Transverse colon (tissue), 4 donors: ENCODE results near the gene SYT1. TPM values are rescaled to one million over a fixed set of nuclear protein-coding genes. Genes with fewer than 3 reads are reported as not detected.

ENCODE experiments used
- DNase-seq: peaks from one replicate; pipeline ENCODE4 v3.0.0-alpha.2; 2019
- H3K27ac ChIP-seq, 4 donors: fragments of 200-600 bp; sonication (generic); 2 replicates each; pipeline ENCODE4 v1.5.1; 2016 to 2018; ENCODE audit warnings: inconsistent platforms in 4 of 4
- H3K27me3 ChIP-seq: fragments of 200-600 bp; sonication (generic); 2 replicates; pipeline ENCODE4 v1.5.1; 2017; ENCODE audit warnings: inconsistent platforms
- H3K36me3 ChIP-seq, 4 donors: fragments of 200-600 bp; sonication (generic); 2 replicates each; pipeline ENCODE4 v1.5.1; 2017 to 2019; ENCODE audit warnings: inconsistent platforms in 4 of 4
- H3K4me1 ChIP-seq, 4 donors: fragments of 200-600 bp; sonication (generic); 2 replicates each; pipeline ENCODE4 v1.5.1; 2017 to 2020; ENCODE audit warnings: inconsistent platforms in 4 of 4
- H3K4me3 ChIP-seq, 4 donors: fragments of 200-600 bp; sonication (generic); 1 replicate in 1 of 4; 2 replicates in 3 of 4; pipeline versions ENCODE4 v1.5.1 to v1.6.1; 2017 to 2019; ENCODE audit warnings: inconsistent platforms in 4 of 4
- H3K9me3 ChIP-seq, 2 donors: fragments of 200-600 bp; sonication (generic); 2 replicates each; pipeline ENCODE4 v1.5.1; 2017 to 2019; ENCODE audit warnings: inconsistent platforms in 2 of 2
- EP300 ChIP-seq: sonication (generic); formaldehyde crosslinking; IDR thresholded peaks from one replicate; pipeline ENCODE4 v1.6.1; 2017; ENCODE audit warnings: antibody characterized with exemption, low read depth
- POLR2A ChIP-seq: fragments of 450-650 bp; IDR thresholded peaks from one replicate; pipeline ENCODE4 v1.6.1; 2016; ENCODE audit warnings: antibody characterized with exemption, mild to moderate bottlenecking, moderate library complexity
- POLR2AphosphoS5 ChIP-seq, 3 donors: sonication (generic); formaldehyde crosslinking; IDR thresholded peaks; one replicate each; pipeline ENCODE4 v1.6.1; 2016; ENCODE audit warnings: antibody characterized with exemption in 3 of 3
- WGBS, 2 donors: methylation state at CpG; one replicate each; pipeline ENCODE4 v1.1.5; 2018; ENCODE audit warnings: low coverage in 1 of 2; 5-methylcytosine and 5-hydroxymethylcytosine counted together
- in situ Hi-C, 4 donors: fragments of 200-750 bp; cut with MboI; loops; one replicate each; pipeline versions ENCODE4 v1.15.0 to v1.15.1; 2017; ENCODE audit warnings: low sequenced_read_pairs in 3 of 4, low pct_ligation_motif_present in 1 of 4, low pct_unique_long_range_greater_than_20kb in 1 of 4
- intact Hi-C: fragments of 100-400 bp; cut with DNase I; formaldehyde crosslinking; loops from one replicate; pipeline ENCODE4 v1.15.1; 2023; ENCODE audit warnings: low total_unique reads
- total RNA-seq, 4 donors: library from RNA; depleted of rRNA; stranded (reverse); fragments of >200 nt; gene quantifications; one replicate each; pipeline ENCODE4 v1.1.0, GENCODE V29; 2016
- TF ChIP-seq, protein P1 (sequence below), 5 experiments: fragments of 200-600 bp in 3 of 5; fragments of 450-650 bp in 2 of 5; sonication (generic) in 3 of 5; IDR thresholded peaks; 1 replicate in 2 of 5; 2 replicates in 3 of 5; pipeline ENCODE4 v1.5.1; 2016 to 2017; ENCODE audit warnings: antibody characterized with exemption in 5 of 5, inconsistent platforms in 3 of 5, mild to moderate bottlenecking in 2 of 5, moderate library complexity in 1 of 5

Gene SYT1
- total RNA-seq, 4 donors from 2014 or later: 0.60 to 4.9 (median 2.1) TPM

DNA sequence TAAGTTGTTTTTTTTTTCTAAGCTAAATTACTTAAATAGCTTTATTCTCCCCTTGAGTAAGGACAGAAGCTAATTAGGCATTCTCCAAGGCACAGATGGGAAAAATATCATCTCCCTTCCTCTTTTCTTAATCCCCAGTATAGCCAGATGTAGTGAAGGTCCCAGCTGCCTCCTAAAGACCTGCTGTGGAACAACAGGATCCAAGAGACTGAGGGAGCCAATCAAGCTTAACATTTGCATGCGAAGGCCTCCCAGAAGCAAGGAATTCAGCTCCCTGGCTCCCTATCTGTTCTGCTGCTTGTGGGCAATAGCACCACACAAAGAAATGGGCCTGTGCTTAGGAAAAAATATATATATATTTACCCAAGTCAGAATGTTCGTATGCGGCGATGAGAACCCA, 255.2 kb downstream of the SYT1 start:
- 91 to 97% methylated on average over 3 to 4 of the region's 4 CpGs for WGBS, 2 donors

DNA sequence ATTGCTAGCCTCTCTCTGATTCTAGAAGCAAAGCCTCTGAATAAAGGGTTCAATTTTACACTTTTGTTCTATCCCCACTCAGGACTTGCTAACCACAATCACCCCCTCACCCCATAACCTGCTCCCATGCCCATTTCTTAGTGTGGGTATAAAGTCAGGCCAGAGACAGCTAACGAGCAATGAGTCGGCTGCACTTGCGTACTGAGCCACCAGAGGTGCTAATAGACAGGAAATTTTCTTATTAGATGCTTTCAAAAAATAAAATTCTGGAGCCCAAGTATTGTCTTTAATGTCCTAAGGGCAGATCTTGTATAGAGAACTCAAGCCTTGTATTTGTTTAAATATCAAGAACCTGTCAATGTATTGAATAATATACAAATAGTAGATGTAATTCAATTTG, 256.9 kb downstream of the SYT1 start:
- Histone ChIP-seq H3K4me1 (no peaks in the 10 kb centered on the region), H3K9me3 (no peaks in the 10 kb centered on the region), H3K27me3 (no peaks in the 10 kb centered on the region), H3K36me3 (no peaks in the 10 kb centered on the region), H3K4me3 (no peak overlapping the region), H3K27ac (no peak overlapping the region)
- TF ChIP-seq, protein P1, sequence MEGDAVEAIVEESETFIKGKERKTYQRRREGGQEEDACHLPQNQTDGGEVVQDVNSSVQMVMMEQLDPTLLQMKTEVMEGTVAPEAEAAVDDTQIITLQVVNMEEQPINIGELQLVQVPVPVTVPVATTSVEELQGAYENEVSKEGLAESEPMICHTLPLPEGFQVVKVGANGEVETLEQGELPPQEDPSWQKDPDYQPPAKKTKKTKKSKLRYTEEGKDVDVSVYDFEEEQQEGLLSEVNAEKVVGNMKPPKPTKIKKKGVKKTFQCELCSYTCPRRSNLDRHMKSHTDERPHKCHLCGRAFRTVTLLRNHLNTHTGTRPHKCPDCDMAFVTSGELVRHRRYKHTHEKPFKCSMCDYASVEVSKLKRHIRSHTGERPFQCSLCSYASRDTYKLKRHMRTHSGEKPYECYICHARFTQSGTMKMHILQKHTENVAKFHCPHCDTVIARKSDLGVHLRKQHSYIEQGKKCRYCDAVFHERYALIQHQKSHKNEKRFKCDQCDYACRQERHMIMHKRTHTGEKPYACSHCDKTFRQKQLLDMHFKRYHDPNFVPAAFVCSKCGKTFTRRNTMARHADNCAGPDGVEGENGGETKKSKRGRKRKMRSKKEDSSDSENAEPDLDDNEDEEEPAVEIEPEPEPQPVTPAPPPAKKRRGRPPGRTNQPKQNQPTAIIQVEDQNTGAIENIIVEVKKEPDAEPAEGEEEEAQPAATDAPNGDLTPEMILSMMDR (IDR thresholded peaks at IDR 0.05): no peak
- TF ChIP-seq POLR2AphosphoS5 (IDR thresholded peaks at IDR 0.05): no peak
- no peak for TF ChIP-seq POLR2A
- no peak for TF ChIP-seq EP300
- DNase-seq: no peak
- 80 to 87% methylated on average over 3 of the region's 3 CpGs for WGBS, 2 donors
- in situ Hi-C loops: no loop called here
- intact Hi-C loops: no loop called here

More for the DNA sequence above, 255.2 kb downstream of the SYT1 start:
- Histone ChIP-seq H3K27ac (no peak overlapping the region), H3K9me3 (no peaks in the 10 kb centered on the region), H3K4me3 (no peak overlapping the region), H3K27me3 (no peaks in the 10 kb centered on the region), H3K36me3 (no peaks in the 10 kb centered on the region), H3K4me1 (no peaks in the 10 kb centered on the region)
- no peak for DNase-seq
- in situ Hi-C loops: no loop called here
- intact Hi-C loops: no loop called here
- TF ChIP-seq EP300 (no peak), POLR2AphosphoS5 (IDR thresholded peaks at IDR 0.05) (no peak), POLR2A (no peak)
- TF ChIP-seq, protein P1 (IDR thresholded peaks at IDR 0.05): no peak

DNA sequence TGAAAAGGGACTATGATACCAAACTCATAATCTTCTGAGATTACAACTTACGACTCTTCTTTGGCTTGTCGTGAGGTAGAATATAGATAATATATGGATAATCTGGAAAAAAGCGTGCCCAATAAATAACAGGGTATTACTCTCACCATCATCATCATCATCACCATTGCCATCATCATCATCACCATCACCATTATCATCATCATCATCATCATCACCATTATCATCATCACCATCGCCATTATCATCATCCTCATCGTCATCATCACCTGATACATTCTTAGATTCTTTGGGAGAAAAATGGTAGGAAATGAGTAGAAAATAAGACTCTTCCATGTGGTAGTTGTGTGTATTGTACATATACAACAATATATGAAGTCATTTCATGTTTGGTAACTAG, 259.8 kb downstream of the SYT1 start:
- in situ Hi-C loops (no loop called here), intact Hi-C loops (no loop called here)
- no peak for DNase-seq
- Histone ChIP-seq H3K9me3 (no peaks in the 10 kb centered on the region), H3K27me3 (no peaks in the 10 kb centered on the region), H3K4me1 (no peaks in the 10 kb centered on the region), H3K4me3 (no peak overlapping the region), H3K36me3 (no peaks in the 10 kb centered on the region), H3K27ac (no peak overlapping the region)
- WGBS, 2 donors: 91 to 92% methylated on average over 5 of the region's 5 CpGs
- TF ChIP-seq POLR2AphosphoS5 (IDR thresholded peaks at IDR 0.05) (no peak), EP300 (no peak), POLR2A (no peak)
- TF ChIP-seq, protein P1 (IDR thresholded peaks at IDR 0.05): no peak

DNA sequence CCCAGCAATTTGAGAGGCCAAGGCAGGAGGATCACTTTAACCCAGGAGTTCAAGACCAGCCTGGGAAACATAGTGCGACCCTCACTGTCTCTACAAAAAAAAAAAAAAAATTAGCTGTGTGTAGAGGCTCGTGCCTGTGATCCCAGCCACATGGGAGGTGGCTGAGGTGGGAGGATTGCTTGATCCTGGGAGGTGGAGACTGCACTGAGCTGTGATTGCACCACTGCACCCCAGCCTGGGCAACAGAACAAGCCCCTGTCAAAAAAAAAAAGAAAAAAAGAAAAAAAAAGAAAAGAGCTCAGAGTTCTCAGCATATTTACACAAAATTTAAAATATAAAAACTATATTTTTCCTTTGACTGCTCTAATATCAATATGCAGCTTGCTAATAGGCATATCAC, 260.8 kb downstream of the SYT1 start:
- intact Hi-C loops (no loop called here), in situ Hi-C loops (no loop called here)
- Histone ChIP-seq H3K27me3 (no peaks in the 10 kb centered on the region), H3K27ac (no peak overlapping the region), H3K4me1 (no peaks in the 10 kb centered on the region), H3K36me3 (no peaks in the 10 kb centered on the region), H3K9me3 (no peaks in the 10 kb centered on the region), H3K4me3 (no peak overlapping the region)
- DNase-seq: no peak
- 43 to 74% methylated on average over 1 to 2 of the region's 2 CpGs for WGBS, 2 donors
- no peak for TF ChIP-seq POLR2A
- TF ChIP-seq POLR2AphosphoS5 (IDR thresholded peaks at IDR 0.05): no peak
- TF ChIP-seq EP300: no peak

DNA sequence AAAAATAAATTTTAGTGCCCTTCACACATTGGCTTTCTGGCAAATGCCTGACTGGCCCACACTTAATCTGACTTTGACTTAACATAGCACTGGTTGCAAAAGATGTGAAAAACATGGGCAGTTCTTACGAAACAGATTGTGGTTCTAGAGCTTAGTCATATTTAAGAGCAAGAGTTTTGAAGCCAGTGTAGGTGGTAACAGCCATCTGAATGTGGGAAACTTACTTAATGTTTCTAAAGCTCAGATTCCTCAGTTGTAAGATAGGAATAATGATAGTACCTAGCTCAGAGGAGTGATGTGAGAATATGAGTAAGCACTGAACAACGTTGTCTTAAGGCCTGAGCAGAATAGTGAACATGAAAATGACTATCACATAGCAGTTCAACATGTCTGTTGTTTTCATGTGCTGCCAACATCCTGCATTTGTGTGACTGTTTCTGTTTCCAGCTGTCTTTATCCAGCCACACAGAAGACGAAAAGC, 262.7 kb downstream of the SYT1 start:
- Histone ChIP-seq H3K27me3 (no peaks in the 10 kb centered on the region), H3K9me3 (no peaks in the 10 kb centered on the region), H3K27ac (no peak overlapping the region), H3K36me3 (no peaks in the 10 kb centered on the region), H3K4me1 (no peaks in the 10 kb centered on the region), H3K4me3 (no peak overlapping the region)
- in situ Hi-C loops: no loop called here
- intact Hi-C loops: no loop called here
- no peak for DNase-seq
- TF ChIP-seq EP300 (no peak), POLR2A (no peak), POLR2AphosphoS5 (IDR thresholded peaks at IDR 0.05) (no peak)
- TF ChIP-seq, protein P1 (IDR thresholded peaks at IDR 0.05): no peak
- 51 to 57% methylated on average over 2 to 3 of the region's 3 CpGs for WGBS, 2 donors
